BJ (cell line): ENCODE data around the gene ATXN7L2. TPM values are rescaled to one million over a fixed set of nuclear protein-coding genes. Genes with fewer than 3 reads are reported as not detected.

Source experiments
- CTCF ChIA-PET: fragments of 350-600 bp; formaldehyde crosslinking; extraction: SDS; loops from one replicate; lab custom pipeline; 2021; ENCODE audit warnings: antibody characterized with exemption, inconsistent platforms; lab: Yijun Ruan, JAX
- POLR2A ChIA-PET: fragments of 300-600 bp; sonication (Branson Sonifier 250); formaldehyde crosslinking; extraction: SDS; loops from one replicate; lab custom pipeline; 2021; ENCODE audit warnings: antibody characterized with exemption; lab: Charles Lee
- DNase-seq: peaks from one replicate; pipeline ENCODE4 v3.0.0-alpha.2; 2011; ENCODE audit warnings: low read depth
- H3K27me3 ChIP-seq: 2 replicates; pipeline ENCODE4 v1.6.0; 2011; ENCODE audit warnings: low read length; ENCODE audit not compliant: control insufficient read depth, insufficient read depth
- H3K36me3 ChIP-seq: 2 replicates; pipeline ENCODE4 v1.5.1; 2011; ENCODE audit warnings: low read length; ENCODE audit not compliant: control insufficient read depth, insufficient read depth
- H3K4me3 ChIP-seq: 2 replicates; pipeline ENCODE4 v1.5.1; 2011; ENCODE audit warnings: low read depth, mild to moderate bottlenecking, control low read depth, low read length
- CTCF ChIP-seq: IDR thresholded peaks from 2 replicates; pipeline ENCODE4 v1.5.1; 2011; ENCODE audit warnings: low read depth, mild to moderate bottlenecking, control low read depth, inconsistent platforms, low read length, moderate library complexity; ENCODE audit not compliant: insufficient read depth
- polyA plus RNA-seq: library from polyadenylated mRNA; depleted of rRNA; stranded (reverse); fragments of >200 nt; gene quantifications from 2 replicates; pipeline ENCODE4 v1.2.3, GENCODE V29; 2011

ATXN7L2 gene
- polyA plus RNA-seq, 1 experiment, result 8.7 TPM

- no peak for DNase-seq
- POLR2A ChIA-PET, result no interaction called here
- Histone ChIP-seq H3K36me3 (no peaks in the 10 kb centered on the region), H3K4me3 (no peak overlapping the region), H3K27me3 (no peaks in the 10 kb centered on the region)
- CTCF ChIA-PET, result interaction anchor here (0.8 to 26.3 kb wide), 12 partner anchors 9 to 253 kb away, joined by 3 to 1371 read pairs (median 5); partner anchors contain the start of genes AMIGO1, ATXN7L2, CYB561D1 and GPR61
- no peak for TF ChIP-seq CTCF
Measured at GRCh38 chr1:109530457-109531087, 46.9 kb downstream of the ATXN7L2 start.

GRCh38 chr1:109531380-109531779 is 47.7 kb downstream of the ATXN7L2 start:
- ChIA-PET POLR2A (no interaction called here), CTCF (interaction anchor here (0.6 to 26.3 kb wide), 34 partner anchors 9 to 474 kb away, joined by 3 to 1371 read pairs (median 6); partner anchors contain the start of genes AMIGO1, ATXN7L2, CYB561D1 and GNAI3)
- TF ChIP-seq CTCF, result no peak
- no peak for DNase-seq
- H3K4me3 ChIP-seq, result no peak overlapping the region
- H3K27me3 ChIP-seq, result no peaks in the 10 kb centered on the region; the same call in 1 of the 2 replicates
- H3K36me3 ChIP-seq, result no peaks in the 10 kb centered on the region

- no peak for DNase-seq
- Histone ChIP-seq H3K4me3 (no peak overlapping the region), H3K36me3 (no peaks in the 10 kb centered on the region), H3K27me3 (no peaks in the 10 kb centered on the region; the same call in 1 of the 2 replicates)
- CTCF ChIA-PET, result interaction anchor here (0.6 to 26.3 kb wide), 51 partner anchors 9 to 473 kb away, joined by 3 to 1371 read pairs (median 5); partner anchors contain the start of genes AHCYL1, AMIGO1, AMPD2 and ATXN7L2
- POLR2A ChIA-PET, result no interaction called here
- no peak for TF ChIP-seq CTCF
Measured at GRCh38 chr1:109531826-109532364, 48.2 kb downstream of the ATXN7L2 start.

GRCh38 chr1:109532365-109533136 is 48.8 kb downstream of the ATXN7L2 start:
- H3K27me3 ChIP-seq, result no peaks in the 10 kb centered on the region; the same call in 1 of the 2 replicates
- no peak overlapping the region for H3K4me3 ChIP-seq
- ChIA-PET POLR2A (interaction anchor here (0.6 to 1.0 kb wide), 2 partner anchors 13 to 33 kb away, joined by 3 read pairs; no protein-coding TSS in a partner anchor), CTCF (interaction anchor here (0.6 to 26.3 kb wide), 69 partner anchors 10 to 713 kb away, joined by 3 to 1371 read pairs (median 4); partner anchors contain the start of genes AHCYL1, AMIGO1, AMPD2 and ATXN7L2)
- TF ChIP-seq CTCF, result peak; percentile 96
- DNase-seq, result no peak
- H3K36me3 ChIP-seq, result no peaks in the 10 kb centered on the region
